Left forelimb (tissue), 1 donor: ENCODE measurements around the gene SH3D19.
A peak's percentile ranks its signal among the peaks of the same experiment; 100 is the strongest.
"Not testable (repeated sequence)": the region's sequence is repeated elsewhere in the genome, so short reads cannot be mapped to it uniquely, and the experiment has no call there.

Experiments
- DNase-seq: peaks from one replicate; pipeline ENCODE4 v3.0.0-alpha.2; 2018; ENCODE audit warnings: low spot score

The SH3D19 gene

GRCh38 chr4:151325111-151325948 is at the start of gene SH3D19:
TSS of gene SH3D19 (minus strand) at chr4:151325605. CDS start at chr4:151325352, 253 bp downstream.
- peak; percentile 83 for DNase-seq

DNA sequence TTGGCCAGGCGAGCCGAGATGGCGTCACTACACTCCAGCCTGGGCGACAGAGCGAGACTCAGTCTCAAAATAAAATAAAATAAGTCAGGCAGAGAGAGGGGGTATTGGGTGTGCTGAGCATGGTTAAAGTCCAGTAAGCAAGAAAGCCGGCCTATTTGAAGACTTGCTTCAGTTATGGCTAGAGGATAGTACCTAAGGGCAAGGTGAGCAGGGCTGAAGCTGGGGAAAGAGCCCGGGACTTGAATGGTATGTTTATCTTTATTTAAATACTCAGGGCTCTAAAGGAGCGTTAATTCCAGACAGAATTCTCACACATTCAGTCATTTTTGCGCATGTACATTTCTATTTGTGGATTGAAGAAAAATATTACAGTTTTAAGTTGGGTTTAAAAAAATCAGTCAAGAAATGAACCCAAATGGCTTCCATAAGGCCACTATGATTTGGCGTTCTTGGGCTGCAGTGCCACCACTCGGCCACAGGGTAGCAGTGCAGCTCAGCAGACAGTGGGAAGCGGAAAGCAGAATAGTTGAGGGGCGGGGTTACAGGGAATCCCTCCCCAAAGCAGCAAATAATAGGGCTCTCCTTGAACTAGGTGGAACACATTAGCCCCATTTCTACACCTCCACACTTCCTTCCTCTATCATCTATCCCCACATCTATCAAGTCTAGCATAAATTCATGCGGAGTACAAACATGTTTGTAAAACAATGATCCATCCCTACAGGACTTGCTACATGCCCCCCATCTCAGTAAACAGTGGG is 37.2 kb upstream of the SH3D19 start:
- DNase-seq: peak; percentile 81

DNA sequence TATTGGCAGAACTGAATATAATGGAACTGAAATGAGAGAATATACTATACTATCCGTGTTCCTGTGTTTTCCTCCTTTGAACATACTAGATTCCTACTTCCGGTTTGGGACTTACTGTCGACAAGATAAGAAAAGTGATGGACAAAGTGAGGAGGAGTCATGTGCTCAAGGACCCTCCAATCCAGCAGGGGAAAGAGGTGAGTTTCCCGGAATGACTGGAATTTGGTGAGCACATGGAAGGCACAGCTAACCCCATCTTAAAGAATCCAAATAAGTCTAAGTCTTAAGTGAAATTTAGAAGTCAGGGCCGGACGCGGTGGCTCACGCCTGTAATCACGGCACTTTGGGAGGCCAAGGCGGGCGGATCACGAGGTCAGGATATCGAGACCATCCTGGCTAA is 36.6 kb upstream of the SH3D19 start:
- DNase-seq: no peak

DNA sequence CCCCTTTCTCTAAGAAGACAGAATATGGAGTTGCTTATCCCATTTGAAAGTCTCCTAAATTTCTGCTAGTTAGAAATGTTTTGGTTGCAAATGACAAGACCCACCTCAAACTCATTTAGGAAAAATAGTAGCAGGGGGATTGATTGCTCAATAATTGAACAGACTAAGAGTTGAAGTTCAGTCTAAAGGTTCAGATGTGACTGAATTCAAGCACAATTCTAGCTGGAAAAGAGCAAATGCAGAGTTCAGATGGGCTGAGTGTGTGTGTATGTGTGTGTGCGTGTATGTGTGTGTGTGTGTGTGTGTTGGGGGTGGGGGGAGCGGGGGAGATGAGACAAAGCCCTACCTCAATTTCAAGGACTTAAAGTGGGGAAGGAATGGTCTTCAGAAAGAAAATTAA is 35.7 kb upstream of the SH3D19 start:
- no peak for DNase-seq

DNA sequence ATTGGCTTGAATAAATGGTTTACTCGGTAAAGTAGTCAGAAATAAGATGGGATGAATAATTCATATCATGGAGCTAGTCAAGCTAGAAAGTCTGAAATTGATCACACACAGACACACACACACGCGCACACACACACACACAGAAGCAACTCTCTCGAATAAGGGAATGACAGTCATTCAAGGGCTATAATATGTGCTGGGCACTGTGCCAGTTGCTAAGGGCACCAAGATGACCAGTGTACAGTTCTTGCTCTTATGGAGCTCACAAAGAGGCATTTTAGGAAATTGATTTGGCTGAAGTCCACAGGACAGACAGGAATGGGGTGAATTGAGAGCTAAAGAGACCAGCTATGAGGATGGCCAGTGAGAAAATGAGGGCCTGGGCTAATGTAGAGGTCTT is 34.2 kb upstream of the SH3D19 start:
- DNase-seq: no peak

GRCh38 chr4:151358266-151358665 is 32.9 kb upstream of the SH3D19 start:
- DNase-seq: no peak

DNA sequence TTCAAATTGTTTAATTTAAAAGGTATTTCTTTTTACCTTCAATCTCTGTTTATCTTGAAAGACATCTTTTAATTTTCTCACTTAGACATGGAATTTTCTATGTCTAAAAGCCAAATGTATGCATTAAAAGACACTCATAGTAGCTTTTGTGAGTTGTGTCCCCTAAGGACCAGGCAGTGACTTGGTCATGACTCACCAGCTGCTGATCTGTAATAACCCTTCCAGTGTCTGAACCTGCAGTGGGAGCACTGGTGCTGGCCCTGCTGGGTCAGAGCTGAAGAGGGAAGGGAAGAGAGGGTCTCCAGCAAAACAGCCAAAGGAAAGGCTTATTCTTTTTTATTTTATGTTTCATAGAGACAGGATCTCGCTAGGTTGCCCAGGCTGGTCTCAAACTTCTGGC is 31.1 kb upstream of the SH3D19 start:
- DNase-seq: no peak

DNA sequence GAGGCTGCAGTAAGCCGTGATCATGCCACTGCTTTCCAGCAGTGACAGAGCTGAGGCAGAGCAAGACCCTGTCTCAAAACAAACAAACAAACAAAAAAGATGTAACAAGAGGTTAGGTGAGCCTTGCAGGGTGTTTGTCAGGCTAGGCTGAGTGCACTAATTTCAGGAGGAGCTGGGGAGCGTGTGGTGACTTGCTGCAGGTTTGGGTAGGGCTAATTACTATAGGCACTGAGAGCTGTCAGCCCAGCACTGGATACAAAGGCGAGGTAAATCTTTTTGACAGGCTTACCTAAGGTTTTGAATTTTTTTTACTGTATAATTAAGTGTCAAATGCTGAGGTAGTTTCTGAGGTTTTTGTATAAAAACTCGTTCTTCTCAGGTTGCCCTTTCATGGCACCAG is 29.8 kb upstream of the SH3D19 start:
- DNase-seq: no peak

DNA sequence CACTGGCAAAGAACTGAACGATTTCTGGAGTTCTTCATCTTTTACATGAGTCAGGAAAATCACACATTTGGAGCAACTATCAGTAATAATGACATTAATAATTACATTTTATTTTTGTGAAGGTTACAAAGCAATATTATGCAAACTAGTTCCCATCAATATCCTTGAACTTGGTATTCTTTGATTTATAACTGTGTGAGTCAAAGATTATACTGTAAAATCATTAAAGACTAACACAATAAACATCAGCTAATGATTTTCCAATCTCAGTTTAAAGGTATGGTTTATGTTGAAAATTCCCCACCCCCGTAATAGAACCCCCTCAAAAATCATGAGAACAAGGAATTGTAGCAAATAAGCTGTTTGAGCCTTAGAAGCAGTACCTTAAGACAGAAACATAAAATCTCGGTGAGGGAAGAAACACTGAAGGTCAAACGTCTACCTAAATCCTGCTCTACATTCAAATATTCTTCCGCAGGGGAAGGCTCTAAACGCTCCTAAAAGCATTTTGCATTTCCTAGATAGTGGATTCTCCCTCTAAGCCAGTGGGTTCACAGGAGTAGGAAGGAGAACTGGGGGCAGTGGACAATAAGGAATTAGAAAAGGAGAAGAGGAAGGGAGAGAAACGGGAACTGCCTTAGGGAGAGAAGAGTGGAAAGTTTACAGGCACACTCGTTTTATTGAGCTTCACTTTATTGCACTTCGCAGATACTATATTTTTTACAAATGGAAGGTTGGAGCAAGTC is 22.3 kb upstream of the SH3D19 start:
- DNase-seq: no peak

- no peak for DNase-seq
Observed at GRCh38 chr4:151344948-151345347, 19.5 kb upstream of the SH3D19 start.

DNA sequence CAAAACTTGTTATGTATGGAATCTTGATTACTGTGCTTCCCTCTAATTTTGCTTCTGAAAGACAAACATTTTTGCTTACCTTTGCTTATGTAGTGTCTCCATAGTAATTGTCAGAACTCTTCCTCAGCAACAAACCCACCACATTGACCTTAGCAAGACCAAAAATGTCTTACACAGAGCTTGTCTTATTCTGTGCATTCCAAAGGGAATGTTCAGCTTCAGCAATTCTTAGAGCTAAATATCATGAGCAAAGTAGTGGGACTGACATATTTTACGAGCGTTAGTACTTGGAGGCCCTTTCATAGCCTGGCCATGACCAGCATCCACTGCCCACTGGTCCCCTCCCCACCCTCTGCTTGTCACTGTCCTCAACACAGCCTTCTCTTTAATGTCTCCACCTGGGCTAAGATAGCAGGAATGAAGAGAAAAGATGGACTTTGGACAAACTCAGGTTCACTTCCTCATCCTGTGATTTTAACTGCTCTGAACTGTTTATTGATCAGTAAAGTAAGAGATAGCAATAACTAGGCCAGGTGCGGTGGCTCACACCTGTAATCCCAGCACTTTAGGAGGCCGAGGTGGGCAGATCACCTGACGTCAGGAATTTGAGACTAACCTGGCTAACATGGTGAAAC is 15.5 kb upstream of the SH3D19 start:
- no peak for DNase-seq

- no peak for DNase-seq
Observed at GRCh38 chr4:151339467-151339866, 14.1 kb upstream of the SH3D19 start.

GRCh38 chr4:151331276-151332042 is 6.1 kb upstream of the SH3D19 start:
- DNase-seq: no peak

DNA sequence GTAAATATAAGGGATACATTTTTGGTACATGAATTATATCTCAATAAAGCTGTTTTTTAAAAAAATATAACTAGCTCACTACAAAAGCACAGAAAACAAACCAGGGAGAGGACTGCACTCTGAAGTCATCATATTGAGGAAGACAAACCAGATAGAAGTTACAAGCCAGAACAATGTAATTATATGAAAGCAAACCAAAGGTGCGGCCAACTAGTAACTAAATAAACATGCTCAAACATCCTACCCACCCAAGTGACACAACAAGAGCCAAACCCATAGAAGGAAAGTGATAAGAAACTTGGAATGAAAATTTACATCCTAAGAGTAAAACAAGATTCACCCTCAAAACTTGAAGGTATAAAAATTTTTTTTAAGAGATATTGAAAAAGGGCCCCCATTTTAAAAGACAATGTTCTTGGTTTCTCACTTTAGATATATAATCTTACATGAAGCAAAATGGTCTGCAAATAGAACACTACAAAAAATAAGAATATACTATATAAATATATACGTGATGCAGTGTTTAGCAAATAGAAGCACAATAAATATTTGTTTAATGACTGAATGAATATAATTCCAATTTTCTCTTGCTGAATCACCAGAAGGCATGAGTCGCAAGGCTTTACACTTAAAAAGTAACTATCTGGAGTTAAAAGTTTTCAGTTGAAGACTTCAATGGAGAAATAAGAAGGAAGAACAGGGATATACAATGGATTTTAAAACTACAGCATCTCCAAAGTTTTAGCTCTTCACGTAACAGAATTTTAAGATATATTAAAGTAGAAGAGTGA is 4.0 kb upstream of the SH3D19 start:
- no peak for DNase-seq

DNA sequence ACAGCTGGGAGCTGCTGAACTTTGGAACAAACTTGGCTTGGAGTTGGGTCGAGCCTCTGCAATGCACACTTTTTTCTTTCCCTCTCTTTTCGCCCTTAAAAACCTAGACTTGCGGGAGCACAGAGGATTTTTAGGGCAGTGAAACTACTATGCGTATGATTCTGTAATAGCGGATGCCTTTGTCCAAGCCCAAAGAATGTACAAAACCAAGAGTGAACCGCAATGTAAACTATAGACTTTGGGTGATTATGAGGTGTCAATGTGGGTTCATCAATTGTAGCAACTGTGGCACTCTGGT is 493 bp upstream of the SH3D19 start:
- no peak for DNase-seq

- peak; percentile 68 for DNase-seq
Observed at GRCh38 chr4:151324752-151325110, 674 bp downstream of the SH3D19 start.

DNA sequence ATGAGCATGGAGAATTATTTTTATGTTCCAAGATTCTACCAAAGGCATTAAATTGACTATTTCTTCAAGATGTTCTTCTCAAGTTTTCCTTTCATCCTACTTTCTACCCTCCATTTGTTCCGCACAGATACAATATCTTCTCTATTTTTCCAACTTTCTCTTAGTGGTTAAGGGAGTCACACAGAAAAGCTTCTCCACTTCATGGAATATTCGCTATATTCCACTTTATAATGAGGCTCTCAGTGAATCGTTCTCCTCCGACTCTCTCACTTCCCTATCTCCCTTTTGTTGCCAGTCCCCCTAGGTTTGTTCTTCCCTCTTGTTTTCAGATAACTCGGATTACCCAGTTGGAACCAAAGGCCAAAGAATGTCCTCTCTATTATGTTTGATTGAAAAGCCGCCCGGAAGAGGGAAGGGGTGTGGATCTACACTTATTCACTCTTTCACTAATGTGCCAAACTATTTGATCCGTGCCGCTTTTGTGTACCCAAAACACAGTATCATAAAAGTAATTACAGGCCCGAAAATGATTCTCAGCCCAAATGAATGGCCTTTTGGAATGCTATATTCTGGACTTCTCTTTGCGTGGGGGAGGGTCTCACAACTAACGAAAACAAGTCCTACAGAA is 1.2 kb downstream of the SH3D19 start:
- no peak for DNase-seq

DNA sequence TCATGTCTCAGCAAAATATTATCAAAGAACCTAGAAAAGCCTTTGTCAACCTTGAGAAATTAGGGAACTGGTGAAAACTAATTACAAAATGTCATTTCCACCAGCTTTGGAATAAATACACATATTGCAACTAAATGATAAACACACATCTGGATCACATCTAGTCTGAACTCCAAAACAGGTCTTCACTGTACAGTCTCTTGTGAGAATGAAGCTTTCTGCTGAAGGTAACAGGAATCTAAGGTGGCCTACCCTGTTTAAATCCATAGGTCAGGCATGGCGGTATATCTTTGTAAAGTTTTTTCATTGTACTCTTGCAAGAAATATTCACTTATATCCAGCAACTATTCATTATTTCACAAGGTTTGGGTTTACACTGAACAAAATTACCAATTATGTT is 1.7 kb downstream of the SH3D19 start:
- DNase-seq: no peak

GRCh38 chr4:151322570-151322969 is 2.8 kb downstream of the SH3D19 start:
- DNase-seq: no peak

GRCh38 chr4:151322161-151322560 is 3.2 kb downstream of the SH3D19 start:
- not testable (repeated sequence) for DNase-seq
